ENCODE results near the gene YJU2.
"Not testable (repeated sequence)": the region's sequence is repeated elsewhere in the genome, so short reads cannot be mapped to it uniquely, and the experiment has no call there.

- TF ChIP-seq CTCF, POLR2A (IDR thresholded peaks at IDR 0.05): not testable (repeated sequence)
These were observed 15.4 kb upstream of the YJU2 start for GRCh38 chr19:4231521-4231920.

Data from upper lobe of left lung (tissue), 4 donors.